Ectodermal cell (in vitro differentiated cells): ENCODE measurements around the gene MED12L.

Experiments
- H3K27ac ChIP-seq: 2 replicates; pipeline ENCODE4 v1.7.0; 2013; ENCODE audit warnings: mild to moderate bottlenecking, low read depth, low read length; ENCODE audit not compliant: insufficient read depth, poor library complexity, severe bottlenecking
- H3K27me3 ChIP-seq: 2 replicates; pipeline ENCODE4 v1.7.0; 2013; ENCODE audit warnings: mild to moderate bottlenecking, low read length; ENCODE audit not compliant: insufficient read depth, control insufficient read depth, poor library complexity, severe bottlenecking
- H3K36me3 ChIP-seq: one replicate; pipeline ENCODE4 v1.7.0; 2013; ENCODE audit warnings: low read length; ENCODE audit not compliant: control insufficient read depth, insufficient read depth
- H3K4me1 ChIP-seq: one replicate; pipeline ENCODE4 v1.7.0; 2013; ENCODE audit warnings: low read length; ENCODE audit not compliant: control insufficient read depth, insufficient read depth
- H3K4me3 ChIP-seq: 2 replicates; pipeline ENCODE4 v1.7.0; 2013; ENCODE audit warnings: low read depth, low read length, control low read depth; ENCODE audit not compliant: insufficient read depth
- H3K9me3 ChIP-seq: 2 replicates; pipeline ENCODE4 v1.7.0; 2013; ENCODE audit warnings: mild to moderate bottlenecking, low read length, moderate library complexity; ENCODE audit not compliant: control insufficient read depth
- WGBS, 2 experiments: methylation state at CpG; one replicate each; pipeline ENCODE4 v1.1.7; 2013; ENCODE audit warnings: missing lambda C conversion rate in 2 of 2; 5-methylcytosine and 5-hydroxymethylcytosine counted together

The MED12L gene

GRCh38 chr3:151446002-151446340, 360.5 kb downstream of the MED12L start:
- Histone ChIP-seq H3K4me3 (no peak overlapping the region), H3K27me3 (no peaks in the 10 kb centered on the region), H3K36me3 (no peaks in the 10 kb centered on the region), H3K9me3 (no peaks in the 10 kb centered on the region), H3K4me1 (no peaks in the 10 kb centered on the region), H3K27ac (no peak overlapping the region)
- WGBS, 2 experiments, result 84 to 89% methylated on average over 3 of the region's 3 CpGs

DNA sequence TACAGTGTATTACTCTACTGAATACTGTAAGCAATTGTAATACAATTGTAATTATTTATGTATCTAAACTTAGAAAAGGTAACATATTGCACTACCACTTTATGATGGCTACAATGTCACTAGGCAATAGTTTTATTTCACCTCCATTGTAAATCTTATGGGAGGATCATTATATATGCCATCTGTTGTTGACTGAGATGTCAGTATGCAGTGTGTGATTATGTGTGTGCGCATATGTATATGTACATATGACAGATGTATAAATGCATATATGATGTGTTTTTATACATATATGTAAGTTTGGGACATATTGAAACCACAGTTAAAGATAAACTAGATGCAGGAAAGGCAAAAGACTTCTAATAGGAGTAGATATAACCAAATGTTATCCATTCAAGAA, 366.9 kb downstream of the MED12L start:
- 29 to 50% methylated on average over 1 of the region's 1 CpG for WGBS, 2 experiments

GRCh38 chr3:151452841-151453240, 367.4 kb downstream of the MED12L start:
- Histone ChIP-seq H3K27me3 (no peaks in the 10 kb centered on the region), H3K27ac (no peak overlapping the region), H3K4me1 (no peaks in the 10 kb centered on the region), H3K9me3 (no peaks in the 10 kb centered on the region), H3K4me3 (no peak overlapping the region), H3K36me3 (no peaks in the 10 kb centered on the region)
- 49 to 57% methylated on average over 2 of the region's 2 CpGs for WGBS, 2 experiments

More for the DNA sequence above, 366.9 kb downstream of the MED12L start:
- Histone ChIP-seq H3K9me3 (no peaks in the 10 kb centered on the region), H3K36me3 (no peaks in the 10 kb centered on the region), H3K27ac (no peak overlapping the region), H3K27me3 (no peaks in the 10 kb centered on the region), H3K4me3 (no peak overlapping the region), H3K4me1 (no peaks in the 10 kb centered on the region)

GRCh38 chr3:151456065-151456464, 370.6 kb downstream of the MED12L start:
- H3K4me3 ChIP-seq, result no peak overlapping the region
- no peak overlapping the region for H3K27ac ChIP-seq
- no peaks in the 10 kb centered on the region for H3K4me1 ChIP-seq
- WGBS, 2 experiments, result 94 to 100% methylated on average over 2 to 3 of the region's 3 CpGs
- H3K27me3 ChIP-seq, result peaks cover 15% of the 10 kb centered on the region
- no peaks in the 10 kb centered on the region for H3K9me3 ChIP-seq
- no peaks in the 10 kb centered on the region for H3K36me3 ChIP-seq

DNA sequence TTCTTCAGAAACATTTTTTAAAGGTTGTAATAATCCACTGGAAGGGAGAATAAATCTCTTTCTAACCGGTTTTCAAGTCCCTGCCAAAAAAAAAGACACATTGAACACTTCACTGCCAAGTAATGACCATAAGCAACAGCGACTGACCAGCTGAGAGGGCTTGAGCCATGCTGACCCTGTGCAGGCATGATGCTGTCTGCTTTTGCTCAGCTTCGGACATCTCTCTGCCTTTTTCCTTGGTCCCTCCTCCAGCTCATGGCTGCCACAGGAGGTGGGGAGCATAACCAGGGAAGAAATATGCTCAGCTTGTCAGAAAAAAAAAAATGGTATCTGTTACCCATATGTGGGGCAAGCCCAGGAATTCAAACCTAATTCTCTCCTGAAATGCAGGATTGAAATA, 373.9 kb downstream of the MED12L start:
- 81 to 90% methylated on average over 3 of the region's 3 CpGs for WGBS, 2 experiments

GRCh38 chr3:151460228-151460627, 374.8 kb downstream of the MED12L start:
- WGBS, 2 experiments, result 75 to 90% methylated on average over 1 of the region's 2 CpGs
- peak overlapping the region; percentile 39 for H3K4me3 ChIP-seq

More for the DNA sequence above, 373.9 kb downstream of the MED12L start:
- no peak overlapping the region for H3K4me3 ChIP-seq
- no peaks in the 10 kb centered on the region for H3K4me1 ChIP-seq
- peaks cover 23% of the 10 kb centered on the region for H3K27me3 ChIP-seq
- no peaks in the 10 kb centered on the region for H3K9me3 ChIP-seq
- H3K27ac ChIP-seq, result no peak overlapping the region
- H3K36me3 ChIP-seq, result no peaks in the 10 kb centered on the region

DNA sequence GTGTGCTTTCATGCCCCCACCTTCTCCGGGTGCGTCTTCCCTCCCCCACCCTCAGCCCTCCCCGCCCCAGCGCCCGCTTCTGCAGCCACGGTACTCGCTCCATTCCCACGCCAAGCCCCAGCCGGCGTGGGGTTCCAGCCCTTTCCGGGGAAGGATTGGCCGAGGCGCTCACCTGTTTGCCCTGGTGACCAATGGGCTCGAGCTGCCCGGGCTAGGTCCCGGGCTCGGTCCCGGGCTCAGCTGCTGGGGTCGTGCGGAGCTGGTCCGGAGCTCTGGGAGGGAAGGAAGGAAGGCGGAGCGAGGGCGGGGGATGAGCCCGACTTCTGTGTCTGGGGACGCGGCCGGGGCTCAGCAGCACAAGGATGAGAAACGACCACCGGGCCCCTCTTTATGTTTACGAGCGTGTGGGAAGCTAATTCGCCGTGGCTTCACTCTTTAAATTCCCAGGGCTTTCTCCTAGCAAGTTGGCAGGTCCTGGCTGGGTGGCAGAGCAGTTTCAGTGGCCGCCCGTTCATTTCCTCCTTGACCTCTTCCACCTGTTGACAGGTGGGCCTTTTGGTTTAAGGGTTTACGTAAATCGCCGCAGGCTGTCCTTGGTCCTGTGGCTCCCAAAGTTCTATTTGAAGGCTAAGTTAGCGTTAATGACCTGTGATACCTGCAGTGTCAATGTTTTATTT, 375.4 kb downstream of the MED12L start, which contains the start of gene IGSF10:
Gene IGSF10 (minus strand): TSS at position 288 of the 677 bp plus-strand sequence. CDS start 2,352 bp downstream, outside the sequence.
- Histone ChIP-seq H3K27me3 (peaks cover 23% of the 10 kb centered on the region), H3K4me3 (peak within 1 kb of the TSS; percentile 39), H3K36me3 (no peaks in the 10 kb centered on the region), H3K9me3 (no peaks in the 10 kb centered on the region), H3K4me1 (no peaks in the 10 kb centered on the region), H3K27ac (no peak within 1 kb of the TSS)
- WGBS, 2 experiments, result 16 to 22% methylated on average over 40 of the region's 40 CpGs

More at GRCh38 chr3:151460228-151460627, 374.8 kb downstream of the MED12L start:
- H3K27ac ChIP-seq, result no peak overlapping the region
- no peaks in the 10 kb centered on the region for H3K9me3 ChIP-seq
- H3K27me3 ChIP-seq, result peaks cover 23% of the 10 kb centered on the region
- H3K36me3 ChIP-seq, result no peaks in the 10 kb centered on the region
- H3K4me1 ChIP-seq, result no peaks in the 10 kb centered on the region

- 90 to 92% methylated on average over 6 of the region's 6 CpGs for WGBS, 2 experiments
- Histone ChIP-seq H3K9me3 (no peaks in the 10 kb centered on the region), H3K27me3 (peaks cover 23% of the 10 kb centered on the region), H3K4me3 (no peak overlapping the region), H3K27ac (no peak overlapping the region), H3K4me1 (no peaks in the 10 kb centered on the region), H3K36me3 (no peaks in the 10 kb centered on the region)
These were observed 376.9 kb downstream of the MED12L start for GRCh38 chr3:151462278-151462780.

DNA sequence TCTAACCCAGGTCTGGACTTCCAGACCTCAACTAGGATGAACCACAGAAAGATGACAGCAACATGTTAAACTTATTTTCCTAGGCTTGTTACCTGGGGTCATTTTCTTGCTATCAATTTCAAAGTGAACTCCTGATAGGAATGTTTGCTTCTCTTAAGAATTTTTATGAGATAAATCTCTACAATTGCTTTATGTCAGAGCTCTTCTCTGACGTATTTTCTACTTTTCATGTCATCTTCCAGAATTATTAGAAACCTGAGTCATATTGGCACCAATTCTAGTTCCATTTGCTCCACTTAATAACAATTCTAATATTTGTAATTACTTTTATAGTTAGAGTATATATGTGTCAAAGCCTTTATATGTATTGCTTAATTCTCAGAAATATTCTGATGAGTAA, 377.5 kb downstream of the MED12L start:
- Histone ChIP-seq H3K27ac (no peak overlapping the region), H3K4me3 (no peak overlapping the region), H3K4me1 (no peaks in the 10 kb centered on the region), H3K9me3 (no peaks in the 10 kb centered on the region), H3K36me3 (no peaks in the 10 kb centered on the region), H3K27me3 (peaks cover 23% of the 10 kb centered on the region)
- 88 to 100% methylated on average over 1 of the region's 1 CpG for WGBS, 2 experiments

DNA sequence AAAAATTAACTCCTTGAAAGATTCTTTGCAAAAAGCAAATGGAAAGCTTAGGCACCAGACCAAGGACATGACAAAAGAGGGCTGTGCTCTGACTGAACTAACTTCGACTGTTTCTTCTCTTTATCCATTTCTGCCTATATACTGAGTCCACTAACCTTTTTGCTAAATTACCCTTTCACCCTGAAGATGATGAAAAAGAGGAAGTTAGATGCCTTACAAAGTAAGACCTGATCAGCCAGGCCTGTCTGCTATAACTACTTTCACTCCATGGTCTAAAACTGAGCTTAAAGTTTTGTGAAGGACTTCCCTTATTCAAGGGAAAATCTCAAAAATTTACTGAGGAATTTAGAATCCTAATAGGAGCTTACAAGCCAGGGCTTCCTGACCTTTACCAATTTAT, 381.6 kb downstream of the MED12L start:
- 88 to 93% methylated on average over 1 of the region's 1 CpG for WGBS, 2 experiments
- Histone ChIP-seq H3K4me1 (no peaks in the 10 kb centered on the region), H3K9me3 (no peaks in the 10 kb centered on the region), H3K4me3 (no peak overlapping the region), H3K27ac (no peak overlapping the region), H3K27me3 (no peaks in the 10 kb centered on the region), H3K36me3 (no peaks in the 10 kb centered on the region)
